C4-2B (cell line): ENCODE results near the gene OARD1.

Experiments
- H3K27ac ChIP-seq: fragments of 450-650 bp; 2 replicates; pipeline ENCODE4 v1.5.1; 2017
- ZFX ChIP-seq: fragments of 450-650 bp; IDR thresholded peaks from 2 replicates; pipeline ENCODE4 v1.6.1; 2017
- TF ChIP-seq, protein P1 (sequence below): fragments of 450-650 bp; conservative IDR thresholded peaks from 2 replicates; pipeline ENCODE4 v1.5.1; 2017; ENCODE audit warnings: mild to moderate bottlenecking

OARD1 gene

DNA sequence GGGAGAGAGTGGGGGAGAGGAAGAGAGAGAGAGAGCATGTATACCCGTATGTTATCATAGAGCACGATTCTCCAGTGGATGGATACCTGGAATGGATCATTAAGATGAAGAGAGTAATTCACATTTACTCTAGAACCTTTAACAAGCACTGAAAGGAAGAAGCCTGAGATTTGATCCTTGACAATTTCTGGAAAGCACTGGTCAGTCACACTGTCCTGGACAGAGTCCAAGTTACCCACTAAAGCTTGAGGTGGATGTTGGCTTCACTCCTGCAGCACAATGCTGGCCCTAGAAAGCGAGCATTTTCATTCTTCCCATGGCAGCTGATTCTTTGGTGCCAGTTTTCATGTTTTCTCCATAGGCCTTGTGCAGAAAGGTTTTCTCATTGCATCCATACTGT lies 26.2 kb upstream of the OARD1 start:
- TF ChIP-seq, protein P1, sequence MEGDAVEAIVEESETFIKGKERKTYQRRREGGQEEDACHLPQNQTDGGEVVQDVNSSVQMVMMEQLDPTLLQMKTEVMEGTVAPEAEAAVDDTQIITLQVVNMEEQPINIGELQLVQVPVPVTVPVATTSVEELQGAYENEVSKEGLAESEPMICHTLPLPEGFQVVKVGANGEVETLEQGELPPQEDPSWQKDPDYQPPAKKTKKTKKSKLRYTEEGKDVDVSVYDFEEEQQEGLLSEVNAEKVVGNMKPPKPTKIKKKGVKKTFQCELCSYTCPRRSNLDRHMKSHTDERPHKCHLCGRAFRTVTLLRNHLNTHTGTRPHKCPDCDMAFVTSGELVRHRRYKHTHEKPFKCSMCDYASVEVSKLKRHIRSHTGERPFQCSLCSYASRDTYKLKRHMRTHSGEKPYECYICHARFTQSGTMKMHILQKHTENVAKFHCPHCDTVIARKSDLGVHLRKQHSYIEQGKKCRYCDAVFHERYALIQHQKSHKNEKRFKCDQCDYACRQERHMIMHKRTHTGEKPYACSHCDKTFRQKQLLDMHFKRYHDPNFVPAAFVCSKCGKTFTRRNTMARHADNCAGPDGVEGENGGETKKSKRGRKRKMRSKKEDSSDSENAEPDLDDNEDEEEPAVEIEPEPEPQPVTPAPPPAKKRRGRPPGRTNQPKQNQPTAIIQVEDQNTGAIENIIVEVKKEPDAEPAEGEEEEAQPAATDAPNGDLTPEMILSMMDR: no peak
- no peak for TF ChIP-seq ZFX
- H3K27ac ChIP-seq: no peak overlapping the region

DNA sequence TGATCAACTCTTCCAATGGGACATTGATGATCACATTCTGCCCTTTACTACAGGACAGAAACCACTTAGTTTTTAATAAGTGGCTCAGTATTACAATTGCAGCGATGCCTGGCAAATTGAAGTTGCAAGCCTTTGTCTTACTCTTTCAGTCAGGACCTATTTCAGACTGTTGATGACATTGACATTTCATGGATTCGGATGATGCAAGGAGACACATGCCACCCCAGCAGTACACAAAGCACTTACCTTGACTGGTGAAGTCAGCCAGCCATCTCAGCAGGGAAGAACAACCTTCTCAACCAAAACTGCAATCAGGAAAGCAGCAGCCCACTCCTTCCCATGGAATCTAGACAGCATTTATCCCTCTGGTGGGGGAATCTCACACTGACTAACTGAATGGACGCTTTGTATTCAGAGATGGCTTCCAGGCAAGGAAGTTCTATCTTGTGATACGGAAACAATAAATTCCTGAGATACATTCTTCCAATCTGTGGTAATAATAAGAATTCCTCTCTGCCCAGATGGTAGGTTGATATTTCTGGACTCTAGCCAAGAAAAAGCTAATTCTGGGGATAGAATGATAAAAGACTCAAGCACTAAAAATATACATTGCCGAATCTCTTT lies 25.4 kb upstream of the OARD1 start:
- no peak overlapping the region for H3K27ac ChIP-seq
- no peak for TF ChIP-seq ZFX
- TF ChIP-seq, protein P1: no peak

DNA sequence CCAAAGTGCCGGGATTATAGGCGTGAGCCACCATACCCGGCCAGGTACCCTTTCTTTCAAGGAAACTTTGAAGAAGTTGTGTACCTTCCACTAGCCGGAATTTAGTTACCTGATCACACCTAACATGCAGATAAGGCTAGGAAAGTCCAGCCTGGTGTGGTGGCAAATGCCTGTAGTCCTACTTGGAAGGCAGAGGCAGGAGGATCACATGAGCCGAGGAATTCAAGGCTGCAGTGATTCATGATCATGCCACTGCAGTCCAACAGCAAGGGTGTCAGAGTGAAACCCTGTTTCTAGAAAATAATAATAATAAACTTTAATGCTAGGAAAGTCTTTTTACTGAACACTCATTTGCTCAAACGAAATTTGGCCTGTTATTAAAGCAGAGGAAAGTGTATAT lies 21.6 kb upstream of the OARD1 start:
- no peak overlapping the region for H3K27ac ChIP-seq
- TF ChIP-seq, protein P1: no peak
- no peak for TF ChIP-seq ZFX

DNA sequence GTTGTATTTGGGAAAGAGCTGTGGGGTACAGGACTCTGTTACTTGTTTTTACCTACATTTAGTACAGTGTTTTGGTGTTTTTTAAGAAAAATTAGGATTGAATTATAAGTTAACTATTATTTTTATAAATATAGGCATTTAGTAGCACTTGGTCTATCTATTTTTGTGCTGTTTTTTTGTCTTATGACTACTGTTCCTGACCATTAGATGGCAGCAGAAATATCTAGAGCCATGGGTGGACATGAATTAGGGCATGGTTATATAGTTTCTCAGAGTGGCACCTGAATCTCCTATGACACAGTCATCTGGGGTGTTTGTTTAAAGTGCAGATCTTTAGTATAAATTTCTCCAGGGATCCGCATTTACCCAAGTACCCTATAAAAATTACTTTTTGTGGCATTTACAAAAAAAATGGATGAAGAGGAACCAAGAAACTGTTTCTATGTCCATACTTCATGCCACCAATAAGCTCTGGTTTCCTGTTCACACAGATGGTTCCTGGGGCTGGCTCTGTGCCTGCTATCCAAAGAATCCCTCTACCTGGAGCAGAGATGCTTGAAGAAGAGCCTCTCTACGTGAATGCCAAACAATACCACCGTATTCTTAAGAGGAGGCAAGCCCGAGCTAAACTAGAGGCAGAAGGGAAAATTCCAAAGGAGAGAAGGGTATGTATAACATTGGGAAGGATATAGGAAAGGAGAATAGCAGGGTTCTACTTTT lies 20.4 kb upstream of the OARD1 start:
- TF ChIP-seq, protein P1: peak; percentile 60
- no peak for TF ChIP-seq ZFX
- H3K27ac ChIP-seq: no peak overlapping the region

DNA sequence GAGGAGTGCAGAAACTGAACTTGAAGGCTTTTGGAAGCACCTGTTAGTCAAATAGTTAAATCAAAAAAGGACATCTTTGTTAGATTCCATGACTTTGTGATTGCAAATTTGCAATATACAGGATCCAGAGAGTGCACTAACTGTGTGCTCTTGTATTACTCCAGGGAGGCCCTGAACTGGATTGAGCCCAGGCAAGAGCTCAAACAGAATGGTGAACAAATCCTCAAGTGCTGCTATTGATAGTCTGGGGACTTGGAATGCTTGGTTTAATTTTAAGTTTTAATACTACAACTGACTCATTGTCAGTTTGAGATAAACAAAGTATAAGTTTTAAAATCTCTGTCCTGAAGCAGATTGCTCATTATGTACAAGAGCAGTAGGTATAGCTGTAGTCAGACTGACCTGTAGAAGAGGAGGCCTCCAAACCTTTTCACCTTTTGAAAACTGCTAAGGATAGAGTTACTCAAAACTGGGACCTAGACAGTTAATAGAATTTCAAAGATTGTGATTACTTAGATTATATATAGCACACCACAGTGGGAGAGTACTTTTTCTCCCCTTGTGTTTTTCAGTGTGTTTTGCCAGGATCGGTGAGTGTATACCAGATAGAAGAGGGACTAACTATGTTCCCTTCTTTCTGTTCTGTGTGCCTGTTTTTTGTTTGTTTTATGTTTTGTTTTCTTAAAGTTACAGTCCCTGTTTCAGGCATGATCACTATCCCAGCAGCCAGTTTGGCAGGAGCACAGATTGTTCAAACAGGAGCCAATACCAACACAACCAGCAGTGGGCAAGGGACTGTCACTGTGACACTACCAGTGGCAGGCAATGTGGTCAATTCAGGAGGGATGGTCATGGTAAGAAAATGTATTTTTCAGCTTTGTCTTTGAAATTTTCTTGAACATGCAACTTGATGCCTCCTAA lies 18.9 kb upstream of the OARD1 start:
- no peak overlapping the region for H3K27ac ChIP-seq
- TF ChIP-seq, protein P1: no peak
- TF ChIP-seq ZFX: no peak

DNA sequence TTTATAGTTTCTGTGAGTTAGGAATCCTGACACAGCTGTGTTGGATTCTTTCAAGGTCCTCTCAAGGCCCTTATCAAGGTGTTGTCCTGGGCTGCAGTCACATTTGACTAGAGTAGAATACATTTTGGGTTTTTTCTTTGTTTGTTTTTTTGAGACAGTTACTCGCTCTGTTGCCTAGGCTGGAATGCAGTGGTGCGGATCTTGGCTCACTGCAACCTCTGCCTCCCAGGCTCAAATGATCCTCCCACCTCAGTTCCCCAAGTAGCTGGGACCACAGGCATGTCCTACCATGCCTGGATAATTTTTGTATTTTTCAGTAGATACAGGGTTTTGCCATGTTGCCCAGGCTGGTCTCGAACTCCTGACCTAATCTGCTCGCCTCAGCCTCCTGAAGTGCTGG lies 16.3 kb upstream of the OARD1 start:
- TF ChIP-seq, protein P1: no peak
- TF ChIP-seq ZFX: no peak
- no peak overlapping the region for H3K27ac ChIP-seq

DNA sequence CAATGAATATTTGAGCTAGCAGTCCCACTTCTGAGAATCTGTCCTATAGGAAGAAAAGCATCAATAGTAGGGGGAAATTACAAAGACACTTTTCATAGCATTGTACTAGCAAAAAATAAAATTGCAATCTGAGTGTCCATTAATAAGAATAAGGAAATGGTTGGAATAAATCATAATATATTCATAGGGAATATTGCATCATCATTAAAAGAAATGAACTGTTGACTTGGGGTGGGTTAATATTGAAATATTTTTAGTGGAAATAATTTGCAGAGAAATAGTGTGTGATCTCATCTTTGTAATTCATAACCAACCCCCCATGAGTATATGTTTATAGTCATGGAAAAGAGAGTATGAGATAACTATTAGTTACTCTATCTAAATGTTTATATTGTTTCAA lies 13.0 kb upstream of the OARD1 start:
- TF ChIP-seq ZFX: no peak
- TF ChIP-seq, protein P1: no peak
- H3K27ac ChIP-seq: no peak overlapping the region
